Parathyroid adenoma (tissue), 2 donors: Measurements from ENCODE around the gene RNF44.

ENCODE experiments used
- H2AFZ ChIP-seq: fragments of 300-600 bp; sonication (generic); one replicate; pipeline ENCODE4 v1.7.0; 2017; ENCODE audit warnings: antibody characterized with exemption, mild to moderate bottlenecking
- H3K27ac ChIP-seq: fragments of 300-600 bp; sonication (generic); one replicate; pipeline ENCODE4 v1.7.0; 2017
- H3K27me3 ChIP-seq: fragments of 300-600 bp; sonication (generic); one replicate; pipeline ENCODE4 v1.7.0; 2017; ENCODE audit warnings: low read length; ENCODE audit not compliant: control insufficient read depth, insufficient read depth
- H3K36me3 ChIP-seq: fragments of 300-600 bp; sonication (generic); one replicate; pipeline ENCODE4 v1.7.0; 2017; ENCODE audit warnings: low read length; ENCODE audit not compliant: control insufficient read depth, insufficient read depth
- H3K4me1 ChIP-seq: fragments of 300-600 bp; sonication (generic); one replicate; pipeline ENCODE4 v1.7.0; 2017; ENCODE audit warnings: control low read depth
- H3K4me2 ChIP-seq: fragments of 300-600 bp; sonication (generic); one replicate; pipeline ENCODE4 v1.7.0; 2017; ENCODE audit warnings: low read length
- H3K4me3 ChIP-seq: fragments of 300-600 bp; sonication (generic); one replicate; pipeline ENCODE4 v1.7.0; 2017; ENCODE audit warnings: low read depth, low read length
- H3K79me2 ChIP-seq: fragments of 300-600 bp; sonication (generic); one replicate; pipeline ENCODE4 v1.7.0; 2017; ENCODE audit warnings: control low read depth
- H3K9ac ChIP-seq: fragments of 300-600 bp; sonication (generic); one replicate; pipeline ENCODE4 v1.7.0; 2017; ENCODE audit warnings: mild to moderate bottlenecking
- H3K9me3 ChIP-seq: fragments of 300-600 bp; sonication (generic); one replicate; pipeline ENCODE4 v1.7.0; 2017; ENCODE audit warnings: low read length; ENCODE audit not compliant: control insufficient read depth
- TF ChIP-seq, protein P1 (sequence below): fragments of 300-600 bp; sonication (generic); IDR thresholded peaks from one replicate; pipeline ENCODE4 v1.7.0; 2017; ENCODE audit warnings: antibody characterized with exemption, mild to moderate bottlenecking
- donor health status: primary hyperparathyroidism.

The RNF44 gene

DNA sequence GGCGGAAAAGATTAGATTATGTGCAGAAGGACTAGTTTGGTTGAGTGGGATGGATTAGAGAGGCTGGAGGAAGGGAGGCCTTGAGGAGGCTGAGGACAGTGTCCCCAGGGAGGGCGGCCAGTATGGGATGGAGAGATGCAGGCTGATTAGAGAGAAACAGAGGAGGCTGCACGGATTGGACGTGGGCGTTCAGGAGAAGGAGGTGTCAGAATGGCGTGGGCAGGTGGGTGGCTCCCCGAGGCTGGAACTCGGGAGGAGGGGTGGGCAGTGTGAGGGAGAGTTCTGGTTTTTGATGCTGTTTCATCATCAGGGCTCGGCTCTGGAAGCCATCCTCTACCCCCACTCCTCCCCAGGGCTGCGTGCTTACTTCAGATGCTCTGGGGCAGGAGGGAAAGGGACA lies 25.0 kb upstream of the RNF44 start:
- H3K27me3 ChIP-seq = no peaks in the 10 kb centered on the region
- no peak overlapping the region for H2AFZ ChIP-seq
- no peaks in the 10 kb centered on the region for H3K79me2 ChIP-seq
- no peaks in the 10 kb centered on the region for H3K4me1 ChIP-seq
- no peaks in the 10 kb centered on the region for H3K9me3 ChIP-seq
- no peak overlapping the region for H3K27ac ChIP-seq
- no peaks in the 10 kb centered on the region for H3K36me3 ChIP-seq
- H3K4me2 ChIP-seq = no peak overlapping the region
- H3K9ac ChIP-seq = no peak overlapping the region
- TF ChIP-seq, protein P1, sequence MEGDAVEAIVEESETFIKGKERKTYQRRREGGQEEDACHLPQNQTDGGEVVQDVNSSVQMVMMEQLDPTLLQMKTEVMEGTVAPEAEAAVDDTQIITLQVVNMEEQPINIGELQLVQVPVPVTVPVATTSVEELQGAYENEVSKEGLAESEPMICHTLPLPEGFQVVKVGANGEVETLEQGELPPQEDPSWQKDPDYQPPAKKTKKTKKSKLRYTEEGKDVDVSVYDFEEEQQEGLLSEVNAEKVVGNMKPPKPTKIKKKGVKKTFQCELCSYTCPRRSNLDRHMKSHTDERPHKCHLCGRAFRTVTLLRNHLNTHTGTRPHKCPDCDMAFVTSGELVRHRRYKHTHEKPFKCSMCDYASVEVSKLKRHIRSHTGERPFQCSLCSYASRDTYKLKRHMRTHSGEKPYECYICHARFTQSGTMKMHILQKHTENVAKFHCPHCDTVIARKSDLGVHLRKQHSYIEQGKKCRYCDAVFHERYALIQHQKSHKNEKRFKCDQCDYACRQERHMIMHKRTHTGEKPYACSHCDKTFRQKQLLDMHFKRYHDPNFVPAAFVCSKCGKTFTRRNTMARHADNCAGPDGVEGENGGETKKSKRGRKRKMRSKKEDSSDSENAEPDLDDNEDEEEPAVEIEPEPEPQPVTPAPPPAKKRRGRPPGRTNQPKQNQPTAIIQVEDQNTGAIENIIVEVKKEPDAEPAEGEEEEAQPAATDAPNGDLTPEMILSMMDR = no peak
- no peak overlapping the region for H3K4me3 ChIP-seq

DNA sequence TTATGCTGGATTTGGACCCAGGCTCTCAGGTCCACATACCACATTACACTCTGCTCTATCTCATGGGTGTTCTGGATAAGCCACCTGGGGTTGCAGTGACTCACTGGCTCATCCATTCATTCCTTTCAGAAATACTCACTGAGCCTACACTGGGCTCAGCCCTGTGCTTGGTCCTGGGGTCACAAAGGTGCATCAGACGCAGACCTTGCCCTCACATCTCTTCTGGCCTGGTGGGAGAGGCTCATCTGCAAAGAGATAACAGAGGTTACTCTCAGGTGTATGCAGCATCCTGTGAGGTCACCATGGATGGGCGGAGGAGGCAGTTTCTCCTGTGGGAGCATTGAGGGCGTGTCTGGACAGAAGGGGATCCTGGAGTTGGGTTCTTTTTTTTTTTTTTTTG lies 24.1 kb upstream of the RNF44 start:
- TF ChIP-seq, protein P1 = no peak
- no peak overlapping the region for H3K9ac ChIP-seq
- no peaks in the 10 kb centered on the region for H3K9me3 ChIP-seq
- H3K27ac ChIP-seq = no peak overlapping the region
- H3K27me3 ChIP-seq = no peaks in the 10 kb centered on the region
- no peak overlapping the region for H3K4me2 ChIP-seq
- no peaks in the 10 kb centered on the region for H3K79me2 ChIP-seq
- no peak overlapping the region for H2AFZ ChIP-seq
- no peaks in the 10 kb centered on the region for H3K4me1 ChIP-seq
- no peak overlapping the region for H3K4me3 ChIP-seq
- no peaks in the 10 kb centered on the region for H3K36me3 ChIP-seq

DNA sequence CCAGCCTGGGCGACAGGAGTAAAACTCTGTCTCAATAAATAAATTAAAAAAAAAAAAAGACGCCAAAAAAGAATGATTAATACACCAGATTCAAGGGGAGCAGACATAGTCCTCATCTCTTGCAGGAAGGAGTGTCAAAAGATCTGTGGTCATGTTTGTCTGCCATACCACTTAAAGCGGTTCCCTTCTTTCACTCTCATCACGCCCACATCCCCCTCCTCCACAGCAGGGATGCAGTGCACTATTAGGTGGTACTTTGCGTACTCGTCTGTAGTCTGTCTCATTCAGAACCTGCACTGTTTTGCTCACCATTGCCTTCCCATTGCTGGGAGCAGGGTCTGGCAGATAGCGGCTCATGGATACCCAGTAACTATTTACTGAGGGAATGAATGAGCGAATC lies 23.2 kb upstream of the RNF44 start:
- TF ChIP-seq, protein P1 = no peak
- no peak overlapping the region for H2AFZ ChIP-seq

DNA sequence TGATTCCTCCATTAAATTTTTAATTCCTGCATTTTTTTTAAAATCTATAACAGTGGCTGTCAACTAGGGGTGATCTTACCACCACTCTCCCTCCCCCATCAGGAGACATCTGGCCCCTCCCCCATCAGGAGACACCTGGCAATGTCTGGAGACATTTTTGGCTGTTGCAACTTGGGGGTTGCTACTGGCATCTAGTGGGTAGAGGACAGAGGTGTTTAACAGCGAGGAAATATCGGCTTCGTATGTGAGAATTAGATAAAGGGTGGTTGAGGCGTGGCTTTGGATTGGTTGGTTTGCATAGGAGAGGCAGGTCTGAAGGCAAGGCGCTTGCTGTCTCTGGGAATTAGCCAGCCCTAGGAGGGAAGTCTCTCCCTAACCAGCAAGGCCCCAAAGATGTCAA lies 22.5 kb upstream of the RNF44 start:
- Histone ChIP-seq H3K4me2 (no peak overlapping the region), H3K27ac (no peak overlapping the region), H3K79me2 (no peaks in the 10 kb centered on the region), H3K9ac (no peak overlapping the region), H3K9me3 (no peaks in the 10 kb centered on the region), H3K4me3 (no peak overlapping the region), H3K36me3 (no peaks in the 10 kb centered on the region), H3K4me1 (no peaks in the 10 kb centered on the region), H3K27me3 (no peaks in the 10 kb centered on the region), H2AFZ (no peak overlapping the region)
- TF ChIP-seq, protein P1 = no peak

More for the DNA sequence above, 23.2 kb upstream of the RNF44 start:
- Histone ChIP-seq H3K4me1 (no peaks in the 10 kb centered on the region), H3K4me2 (no peak overlapping the region), H3K36me3 (no peaks in the 10 kb centered on the region), H3K9me3 (no peaks in the 10 kb centered on the region), H3K79me2 (no peaks in the 10 kb centered on the region), H3K9ac (no peak overlapping the region), H3K27ac (no peak overlapping the region), H3K4me3 (no peak overlapping the region), H3K27me3 (no peaks in the 10 kb centered on the region)

DNA sequence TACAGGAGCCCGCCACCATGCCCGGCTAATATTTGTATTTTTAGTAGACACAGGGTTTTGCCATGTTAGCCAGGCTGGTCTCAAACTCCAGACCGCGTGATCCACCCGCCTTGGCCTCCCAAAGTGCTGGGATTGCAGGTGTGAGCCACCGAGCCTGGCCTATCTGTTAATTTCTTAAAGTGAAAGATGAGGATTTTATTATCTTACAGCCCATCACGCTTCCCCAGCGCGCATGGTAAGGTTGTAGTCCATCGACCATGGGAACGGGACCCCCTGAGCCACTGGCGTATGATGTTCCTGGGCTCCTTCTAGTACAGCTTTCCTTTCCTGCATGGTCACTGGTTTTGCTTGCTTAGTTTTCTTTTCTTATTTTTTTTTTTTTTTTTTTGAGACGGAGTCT lies 20.6 kb upstream of the RNF44 start:
- Histone ChIP-seq H3K27me3 (no peaks in the 10 kb centered on the region), H3K9me3 (no peaks in the 10 kb centered on the region), H3K4me2 (no peak overlapping the region), H3K79me2 (no peaks in the 10 kb centered on the region), H3K27ac (no peak overlapping the region), H2AFZ (no peak overlapping the region), H3K4me3 (no peak overlapping the region), H3K4me1 (peaks cover 6% of the 10 kb centered on the region), H3K9ac (no peak overlapping the region), H3K36me3 (no peaks in the 10 kb centered on the region)
- TF ChIP-seq, protein P1 = no peak
